Gastrocnemius medialis (tissue), 4 donors: ENCODE data around the gene CSNK2B. TPM values are rescaled to one million over a fixed set of nuclear protein-coding genes. Genes with fewer than 3 reads are reported as not detected.

Source experiments
- ATAC-seq, 2 donors: fragments of 150-250 bp; one replicate each; pipeline ENCODE4 v1.9.1; 2016
- DNase-seq, 2 donors: peaks; one replicate each; pipeline ENCODE4 v3.0.0-alpha.2; 2019
- H3K27ac ChIP-seq, 4 donors: fragments of 200-600 bp; sonication (generic); 1 replicate in 1 of 4; 2 replicates in 3 of 4; pipeline ENCODE4 v1.5.1; 2016 to 2018; ENCODE audit warnings: mild to moderate bottlenecking in 2 of 4, moderate library complexity in 1 of 4
- H3K27me3 ChIP-seq, 3 donors: fragments of 200-600 bp; sonication (generic) in 2 of 3; 1 replicate in 1 of 3; 2 replicates in 2 of 3; pipeline versions ENCODE4 v1.5.1 to v1.6.0; 2016 to 2019; ENCODE audit warnings: mild to moderate bottlenecking in 1 of 3, moderate library complexity in 1 of 3
- H3K36me3 ChIP-seq, 2 donors: fragments of 200-600 bp; sonication (generic) in 1 of 2; one replicate each; pipeline ENCODE4 v1.5.1; 2017 to 2018
- H3K4me1 ChIP-seq, 2 donors: fragments of 200-600 bp; sonication (generic) in 1 of 2; one replicate each; pipeline ENCODE4 v1.5.1; 2016 to 2017; ENCODE audit warnings: mild to moderate bottlenecking in 2 of 2
- H3K4me3 ChIP-seq, 4 donors: fragments of 200-600 bp; sonication (generic) in 3 of 4; 1 replicate in 1 of 4; 2 replicates in 3 of 4; pipeline ENCODE4 v1.5.1; 2016 to 2019; ENCODE audit warnings: mild to moderate bottlenecking in 2 of 4
- H3K9me3 ChIP-seq, 3 donors: fragments of 200-600 bp; sonication (generic) in 2 of 3; 1 replicate in 1 of 3; 2 replicates in 2 of 3; pipeline ENCODE4 v1.5.1; 2016 to 2019
- CTCF ChIP-seq, 5 experiments: fragments of 450-650 bp in 3 of 5; fragments of 200-600 bp in 2 of 5; sonication (generic) in 2 of 5; IDR thresholded peaks in 4 of 5; conservative IDR thresholded peaks in 1 of 5; 1 replicate in 4 of 5; 2 replicates in 1 of 5; pipeline ENCODE4 v1.5.1; 2016 to 2019; ENCODE audit warnings: antibody characterized with exemption in 5 of 5, mild to moderate bottlenecking in 3 of 5, moderate library complexity in 3 of 5
- POLR2A ChIP-seq, 2 donors: fragments of 450-650 bp; IDR thresholded peaks; one replicate each; pipeline ENCODE4 v1.6.1; 2017; ENCODE audit warnings: antibody characterized with exemption in 2 of 2, mild to moderate bottlenecking in 2 of 2, moderate library complexity in 2 of 2
- in situ Hi-C, 4 donors: fragments of 200-750 bp; cut with MboI; loops; one replicate each; pipeline versions ENCODE4 v1.15.0 to v1.8.0; 2017; ENCODE audit warnings: low sequenced_read_pairs in 4 of 4
- intact Hi-C: fragments of 100-400 bp; cut with DNase I; formaldehyde crosslinking; loops from one replicate; pipeline ENCODE4 v1.15.1; 2023; ENCODE audit warnings: low total_unique reads
- total RNA-seq, 4 donors: library from RNA; depleted of rRNA; stranded (reverse); fragments of >200 nt; gene quantifications; one replicate each; pipeline versions ENCODE4 v1.1.0 to v1.2.3, GENCODE V29; 2016

The CSNK2B gene
- total RNA-seq, 4 donors from 2014 or later, result 185 to 251 (median 226) TPM

DNA sequence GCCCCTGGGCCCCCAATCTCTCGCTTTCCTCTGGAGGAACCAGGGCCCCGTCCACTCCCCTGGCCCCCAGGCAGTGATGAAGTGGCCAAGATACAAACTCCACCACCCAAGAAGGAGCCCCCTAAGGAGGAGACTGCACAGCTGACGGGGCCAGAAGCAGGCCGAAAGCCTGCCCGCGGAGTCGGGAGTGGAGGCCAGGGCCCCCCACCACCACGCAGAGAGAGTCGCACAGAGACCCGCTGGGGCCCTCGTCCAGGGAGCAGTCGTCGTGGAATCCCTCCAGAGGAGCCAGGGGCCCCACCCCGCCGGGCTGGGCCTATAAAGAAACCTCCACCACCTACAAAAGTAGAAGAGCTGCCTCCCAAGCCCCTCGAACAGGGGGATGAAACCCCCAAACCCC is 34.7 kb upstream of the CSNK2B start:
- Histone ChIP-seq H3K9me3 (no peaks in the 10 kb centered on the region), H3K36me3 (peaks cover 7 to 100% of the 10 kb centered on the region in 2 donors), H3K27ac (no peak overlapping the region), H3K27me3 (no peaks in the 10 kb centered on the region), H3K4me3 (no peak overlapping the region), H3K4me1 (no peaks in the 10 kb centered on the region)
- intact Hi-C loops (no loop called here), in situ Hi-C loops (no loop called here)
- DNase-seq (no peak), ATAC-seq (no peak)
- TF ChIP-seq CTCF (IDR thresholded peaks at IDR 0.05 in 4 of 5, conservative IDR thresholded peaks at IDR 0.05 in 1 of 5), result no peak
- no peak for TF ChIP-seq POLR2A (IDR thresholded peaks at IDR 0.05)

- H3K27me3 ChIP-seq, result no peaks in the 10 kb centered on the region
- no peaks in the 10 kb centered on the region for H3K4me1 ChIP-seq
- intact Hi-C loops, result no loop called here
- no peak overlapping the region for H3K27ac ChIP-seq
- DNase-seq, result no peak
- peaks cover 2 to 100% of the 10 kb centered on the region in 2 donors for H3K36me3 ChIP-seq
- TF ChIP-seq CTCF (IDR thresholded peaks at IDR 0.05 in 4 of 5, conservative IDR thresholded peaks at IDR 0.05 in 1 of 5) (no peak), POLR2A (IDR thresholded peaks at IDR 0.05) (no peak)
- in situ Hi-C loops, result no loop called here
- ATAC-seq, result no peak
- H3K4me3 ChIP-seq, result no peak overlapping the region
- no peaks in the 10 kb centered on the region for H3K9me3 ChIP-seq
These were observed 34.1 kb upstream of the CSNK2B start for GRCh38 chr6:31631681-31632278.

DNA sequence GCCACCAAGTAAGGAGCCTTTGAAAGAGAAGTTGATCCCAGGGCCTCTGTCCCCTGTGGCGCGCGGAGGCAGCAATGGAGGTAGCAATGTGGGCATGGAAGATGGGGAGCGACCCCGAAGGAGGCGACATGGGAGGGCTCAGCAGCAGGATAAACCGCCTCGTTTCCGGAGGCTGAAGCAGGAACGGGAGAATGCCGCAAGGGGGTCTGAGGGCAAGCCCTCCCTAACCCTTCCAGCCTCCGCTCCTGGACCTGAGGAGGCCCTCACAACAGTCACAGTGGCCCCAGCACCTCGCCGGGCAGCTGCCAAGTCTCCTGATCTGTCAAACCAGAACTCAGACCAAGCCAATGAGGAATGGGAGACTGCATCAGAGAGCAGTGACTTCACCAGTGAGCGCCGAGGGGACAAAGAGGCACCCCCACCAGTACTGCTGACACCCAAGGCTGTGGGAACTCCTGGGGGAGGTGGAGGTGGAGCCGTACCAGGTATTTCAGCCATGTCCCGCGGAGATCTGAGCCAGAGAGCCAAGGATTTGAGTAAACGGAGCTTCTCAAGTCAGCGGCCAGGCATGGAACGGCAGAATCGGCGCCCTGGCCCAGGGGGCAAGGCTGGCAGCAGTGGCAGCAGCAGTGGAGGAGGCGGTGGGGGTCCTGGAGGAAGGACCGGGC is 33.5 kb upstream of the CSNK2B start:
- Histone ChIP-seq H3K27ac (peak overlapping the region in 1 of 4 donors; percentile 3), H3K4me1 (no peaks in the 10 kb centered on the region), H3K36me3 (peaks cover 2 to 100% of the 10 kb centered on the region in 2 donors), H3K9me3 (no peaks in the 10 kb centered on the region), H3K27me3 (no peaks in the 10 kb centered on the region), H3K4me3 (no peak overlapping the region)
- in situ Hi-C loops, result no loop called here
- ATAC-seq (no peak), DNase-seq (no peak)
- no peak for TF ChIP-seq POLR2A (IDR thresholded peaks at IDR 0.05)
- TF ChIP-seq CTCF (IDR thresholded peaks at IDR 0.05 in 4 of 5, conservative IDR thresholded peaks at IDR 0.05 in 1 of 5), result no peak
- intact Hi-C loops, result no loop called here

DNA sequence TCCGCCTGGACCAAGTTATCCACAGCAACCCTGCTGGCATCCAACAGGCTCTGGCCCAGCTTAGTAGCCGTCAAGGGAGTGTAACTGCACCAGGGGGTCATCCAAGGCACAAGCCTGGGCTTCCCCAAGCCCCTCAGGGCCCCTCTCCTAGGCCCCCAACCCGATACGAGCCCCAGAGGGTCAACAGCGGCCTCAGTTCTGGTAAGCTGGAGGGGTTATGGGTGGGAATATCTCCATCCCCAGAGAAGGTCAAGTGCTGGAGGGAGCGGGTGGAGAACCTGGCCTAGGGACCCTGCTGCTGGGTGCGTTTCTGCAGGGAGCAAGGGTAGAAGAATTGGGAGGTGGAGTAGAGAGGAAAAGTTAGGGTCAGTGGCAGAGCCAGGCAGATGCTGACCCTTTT is 32.4 kb upstream of the CSNK2B start:
- ATAC-seq (no peak), DNase-seq (no peak)
- TF ChIP-seq POLR2A (IDR thresholded peaks at IDR 0.05) (no peak), CTCF (IDR thresholded peaks at IDR 0.05 in 4 of 5, conservative IDR thresholded peaks at IDR 0.05 in 1 of 5) (no peak)
- no peak overlapping the region for H3K27ac ChIP-seq
- H3K27me3 ChIP-seq, result no peaks in the 10 kb centered on the region
- in situ Hi-C loops, result no loop called here
- intact Hi-C loops, result no loop called here
- H3K9me3 ChIP-seq, result no peaks in the 10 kb centered on the region
- H3K4me3 ChIP-seq, result no peak overlapping the region
- no peaks in the 10 kb centered on the region for H3K4me1 ChIP-seq
- H3K36me3 ChIP-seq, result peaks cover 0 to 99% of the 10 kb centered on the region in 2 donors
